CMK (cell line): ENCODE measurements around the gene SPAG17.

Experiments
- DNase-seq: peaks from one replicate; pipeline ENCODE4 v3.0.0-alpha.2; 2010; ENCODE audit warnings: low read depth

Gene SPAG17

DNA sequence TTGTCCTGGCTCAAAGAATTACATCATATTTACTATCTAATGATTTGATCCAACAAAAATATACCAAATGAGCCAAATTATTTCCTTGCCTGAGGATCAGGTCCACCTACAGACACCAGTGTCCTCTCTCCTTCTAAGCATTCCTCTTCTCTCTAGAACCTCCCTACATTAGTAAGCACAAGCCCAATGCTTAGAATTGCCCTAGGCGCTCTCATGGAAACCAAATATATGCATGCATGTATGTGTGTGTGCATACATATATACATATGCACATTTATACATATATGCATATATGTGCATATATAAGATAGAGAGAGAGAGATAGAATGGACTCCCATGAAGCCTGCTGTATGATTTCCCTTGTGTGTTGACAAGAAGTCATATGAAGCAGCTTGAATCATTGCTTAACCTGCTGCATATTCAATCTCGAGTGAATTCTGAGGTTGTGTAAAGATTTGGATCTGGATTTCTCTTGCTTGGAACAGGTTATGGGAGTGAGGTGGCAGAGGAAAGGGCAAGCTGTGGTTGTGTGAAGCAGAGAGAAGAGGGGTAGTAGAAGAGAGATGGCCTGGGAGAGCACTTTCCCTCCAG, 66.1 kb downstream of the SPAG17 start:
- DNase-seq, result no peak

DNA sequence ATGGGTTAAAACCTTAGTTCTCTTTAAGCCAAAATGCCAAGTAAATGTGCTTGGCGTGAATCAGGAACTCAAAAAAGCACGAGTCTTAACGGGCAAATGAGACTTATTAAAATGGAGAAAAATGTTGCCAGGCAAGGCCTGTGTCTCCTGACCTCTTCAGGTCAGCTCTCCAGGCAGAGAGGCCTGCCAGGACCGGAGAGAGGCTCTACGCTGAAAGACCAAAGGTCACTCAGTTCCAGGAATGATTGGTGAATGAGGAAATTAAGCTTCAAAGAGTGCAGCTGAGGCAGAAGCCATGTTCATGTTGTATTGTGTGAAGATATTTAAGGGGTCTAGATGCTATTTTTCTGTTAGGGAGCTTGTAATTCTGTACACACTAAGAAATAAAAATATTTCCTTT, 66.6 kb downstream of the SPAG17 start:
- no peak for DNase-seq

DNA sequence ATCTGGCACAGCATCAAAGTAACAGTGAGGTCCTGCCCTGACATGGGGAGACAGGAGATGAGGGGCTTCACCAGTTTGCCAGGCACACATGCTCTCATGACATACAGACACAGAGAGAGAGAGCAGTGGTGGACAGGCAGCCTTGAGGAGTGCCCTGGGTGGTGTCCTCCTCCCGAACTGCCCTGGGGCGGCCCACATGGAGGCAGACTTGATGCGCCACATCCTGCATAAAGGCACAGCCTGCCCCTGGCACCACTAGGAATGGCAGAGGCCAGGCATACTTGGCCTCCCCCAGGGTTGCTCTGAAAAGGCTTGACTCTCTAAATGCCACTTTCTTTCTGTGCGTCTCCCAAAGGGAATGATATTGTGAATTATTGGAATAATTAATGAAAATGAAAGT, 67.5 kb downstream of the SPAG17 start:
- DNase-seq, result no peak

DNA sequence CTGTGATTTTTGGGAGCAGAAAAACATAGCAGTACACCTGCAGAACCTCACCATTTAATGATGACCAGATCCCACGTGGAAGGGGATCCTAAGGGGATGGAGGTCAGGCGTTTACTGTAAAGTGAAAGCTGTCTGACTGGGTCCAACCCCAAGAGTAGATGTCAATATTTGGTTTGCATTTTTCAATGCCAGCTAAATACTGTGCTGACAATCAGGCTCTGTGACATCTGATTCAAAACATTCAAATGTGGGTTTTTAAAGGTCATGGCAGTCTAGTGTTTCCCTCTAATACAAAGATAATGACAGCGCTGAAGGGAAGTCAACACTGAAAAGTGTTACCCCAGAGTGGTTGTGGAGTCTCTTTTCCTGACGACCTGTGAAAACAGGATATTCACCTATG, 68.1 kb downstream of the SPAG17 start:
- no peak for DNase-seq

DNA sequence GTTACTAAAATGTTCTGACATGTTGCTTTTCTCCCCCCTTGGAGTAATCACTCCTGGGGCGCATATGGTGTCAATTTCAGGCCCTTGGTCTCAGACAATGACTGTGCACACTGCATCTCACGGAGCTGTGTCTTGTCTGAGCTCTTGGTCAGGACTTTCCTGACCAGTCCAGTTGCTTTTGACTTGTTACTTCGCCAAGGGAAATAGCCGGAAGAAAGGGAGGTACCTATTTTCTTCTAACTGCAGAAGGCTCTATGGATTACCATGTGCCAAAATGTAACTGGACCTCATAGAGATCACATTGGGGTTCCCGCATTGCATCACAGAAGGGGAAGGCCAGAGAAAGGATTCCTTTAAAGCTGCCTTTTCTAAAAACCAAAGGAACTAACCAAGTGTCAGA, 68.6 kb downstream of the SPAG17 start:
- no peak for DNase-seq

DNA sequence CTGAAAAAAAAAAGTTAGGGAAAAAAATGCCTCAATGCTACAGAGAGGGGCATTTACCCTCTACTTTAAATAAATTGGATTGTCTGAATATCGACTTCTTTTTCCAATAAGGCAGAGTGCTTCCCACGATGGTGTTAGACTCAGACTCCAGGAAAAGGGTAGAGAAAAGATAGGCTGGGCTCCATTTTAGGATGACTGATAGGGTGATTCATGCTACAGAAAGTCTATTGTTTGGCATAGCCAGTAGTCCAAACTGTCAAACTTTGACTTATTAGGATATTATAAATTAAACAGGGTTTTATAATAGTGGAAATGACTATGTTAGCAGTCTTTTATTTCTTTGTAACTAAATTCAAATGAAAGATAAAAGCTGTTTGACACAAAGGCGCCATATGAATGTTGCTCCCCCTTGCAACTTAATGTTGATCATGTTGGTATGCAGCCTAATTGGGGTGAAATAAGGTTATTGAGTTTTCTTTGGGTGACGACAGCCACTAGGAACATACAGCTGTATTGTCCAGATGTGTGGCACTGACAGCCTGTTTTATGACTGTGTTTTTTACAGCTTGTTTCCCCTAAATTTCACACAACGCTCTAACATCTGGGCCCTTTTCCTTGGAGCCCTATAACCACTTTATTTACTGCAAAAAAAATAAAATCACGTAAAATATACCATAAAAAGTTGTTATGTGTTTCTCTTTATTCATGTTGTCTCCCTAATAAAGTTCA, 69.3 kb downstream of the SPAG17 start:
- no peak for DNase-seq

DNA sequence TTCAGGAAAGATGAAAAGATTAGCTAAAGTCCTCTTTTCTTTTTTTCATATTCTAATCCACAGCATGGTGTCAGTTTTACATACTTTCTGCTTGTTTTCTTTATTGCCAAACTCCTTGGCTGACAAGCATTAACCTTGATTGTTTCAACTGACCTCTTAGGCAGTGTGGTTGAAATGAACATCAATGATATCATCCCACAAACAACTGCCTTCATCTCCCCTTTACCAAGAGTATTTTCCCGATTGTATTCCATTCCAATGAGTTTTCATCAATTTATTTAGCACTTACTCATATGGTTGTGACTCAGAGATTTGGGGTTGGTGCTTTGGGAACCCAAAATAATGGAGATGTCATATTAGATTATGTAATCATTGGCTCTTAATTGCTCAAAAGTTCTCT, 71.8 kb downstream of the SPAG17 start:
- no peak for DNase-seq

DNA sequence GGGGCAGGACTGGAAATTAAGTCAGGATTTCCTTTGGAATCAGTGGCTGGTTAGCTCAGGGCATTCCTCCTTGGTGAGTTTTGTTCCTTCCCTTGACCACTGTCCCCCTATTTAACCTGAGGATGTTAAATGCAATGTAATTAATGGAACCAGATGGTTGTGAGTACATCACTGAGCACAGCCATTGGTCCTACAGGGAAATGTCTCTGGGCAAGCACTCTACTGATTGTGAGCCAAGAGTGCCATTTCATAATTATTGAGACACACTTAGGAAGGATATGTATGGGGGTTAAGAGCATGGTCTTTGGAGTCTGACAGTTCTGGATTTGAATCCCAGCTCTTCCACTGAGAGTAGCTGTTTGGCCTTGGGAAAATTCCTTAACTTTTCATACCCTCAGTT, 74.4 kb downstream of the SPAG17 start:
- no peak for DNase-seq

DNA sequence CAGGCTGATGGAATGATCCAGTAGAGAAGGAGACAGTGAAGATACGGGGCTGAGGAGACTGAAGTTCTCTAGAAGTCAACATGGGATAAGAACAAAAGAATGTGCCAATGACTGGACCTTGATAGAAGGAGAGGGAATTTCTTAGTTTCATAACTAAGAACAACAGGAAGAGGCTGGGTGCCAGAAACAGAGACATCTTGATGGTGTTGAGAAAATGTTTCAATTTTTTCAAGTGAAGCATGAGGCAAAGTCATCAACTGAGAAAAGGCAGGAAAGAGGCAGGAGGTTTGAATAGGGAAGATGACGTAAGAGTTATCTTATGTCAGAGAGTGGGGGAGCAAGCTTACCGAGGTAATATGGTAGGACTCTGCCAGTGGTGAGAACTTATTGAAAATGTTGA, 80.1 kb downstream of the SPAG17 start:
- DNase-seq, result no peak

DNA sequence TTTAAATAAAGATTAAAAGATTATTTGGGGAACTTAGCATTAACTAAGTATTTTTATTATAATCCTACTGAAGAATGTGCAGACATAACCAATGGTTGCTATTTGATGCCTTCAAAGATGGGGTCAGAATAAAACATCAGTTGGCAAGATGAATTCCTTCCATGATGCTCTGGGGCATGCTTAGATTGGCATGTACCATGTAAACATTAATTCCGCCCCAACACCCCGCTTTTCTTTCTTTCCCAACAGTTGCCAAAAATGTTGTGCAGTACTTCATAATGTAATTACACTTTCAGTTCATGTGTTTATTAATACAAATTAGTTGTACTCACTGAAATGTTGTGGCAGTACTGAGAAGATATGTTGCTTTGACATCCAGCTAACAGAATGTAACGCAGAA, 82.6 kb downstream of the SPAG17 start:
- no peak for DNase-seq

DNA sequence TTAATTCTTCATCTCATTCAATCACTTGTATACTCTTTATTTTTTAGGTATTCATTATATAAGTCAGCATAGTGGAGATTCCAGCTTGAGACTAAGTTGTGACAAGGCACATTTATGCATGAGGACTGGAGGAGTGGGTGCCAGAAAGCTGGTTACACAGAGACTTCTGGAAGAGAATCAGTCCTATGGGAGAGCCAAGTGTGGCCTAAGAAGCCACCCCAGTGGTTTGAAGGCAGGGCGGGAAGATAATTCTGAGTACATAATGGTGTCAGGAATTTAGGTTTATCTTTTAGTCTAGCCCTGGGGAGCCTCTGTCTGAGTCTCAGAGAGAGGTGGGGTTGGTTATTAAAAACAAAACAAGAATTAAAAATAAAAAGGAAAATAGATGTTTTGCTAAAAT, 83.0 kb downstream of the SPAG17 start:
- no peak for DNase-seq

DNA sequence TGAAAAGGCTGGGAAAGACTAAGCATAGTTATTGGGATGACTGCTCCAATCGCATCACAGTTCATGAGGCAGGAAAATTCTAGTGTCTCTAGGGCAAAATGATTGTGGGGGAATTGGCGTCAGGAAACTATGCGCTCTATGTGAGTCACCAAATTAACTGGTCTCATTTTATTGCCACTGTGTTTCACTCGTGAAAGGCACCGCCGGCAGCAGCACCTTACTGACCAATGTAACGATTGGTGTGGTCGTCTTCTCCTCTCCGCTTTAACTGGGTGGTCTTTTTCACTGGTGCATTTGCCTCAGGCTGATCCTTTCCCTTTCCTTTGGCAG, 83.5 kb downstream of the SPAG17 start:
- no peak for DNase-seq

DNA sequence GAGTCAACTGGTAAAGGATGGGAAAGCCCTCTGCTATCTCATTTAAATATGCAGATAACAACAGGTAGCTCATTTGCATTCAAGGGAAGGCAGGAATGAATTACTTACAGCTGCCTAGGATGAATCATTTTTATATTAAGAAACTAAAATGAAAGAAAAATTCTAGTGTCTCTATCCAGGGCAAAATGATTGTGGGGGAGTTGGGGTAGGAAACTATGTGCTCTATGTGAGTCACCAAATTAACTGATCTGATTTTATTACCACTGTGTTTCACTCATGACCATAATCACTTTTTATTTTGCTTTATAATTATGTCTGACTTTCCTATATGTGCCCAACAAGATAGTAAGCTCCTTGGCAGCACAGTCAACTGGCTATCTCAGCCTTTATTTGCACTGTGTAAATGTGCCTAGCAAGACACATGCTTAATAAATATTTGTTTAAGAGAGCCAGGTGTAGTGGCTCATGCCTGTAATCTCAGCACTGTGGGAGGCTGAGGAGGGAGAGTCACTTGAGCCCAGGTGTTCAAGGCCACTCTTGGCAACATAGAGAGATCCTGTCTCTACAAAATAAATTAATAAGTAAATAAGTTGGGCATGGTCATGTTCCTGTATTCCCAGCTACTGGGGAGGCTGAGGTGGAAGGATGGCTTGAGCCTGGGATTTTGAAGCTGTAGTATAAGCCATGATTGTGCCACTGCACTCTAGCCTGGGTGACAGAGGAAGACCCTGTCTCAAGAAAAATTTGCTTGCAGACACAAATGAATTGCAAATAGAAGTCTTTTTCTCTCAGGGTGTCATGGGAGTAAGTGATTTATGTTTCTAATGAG, 84.1 kb downstream of the SPAG17 start:
- DNase-seq, result no peak

DNA sequence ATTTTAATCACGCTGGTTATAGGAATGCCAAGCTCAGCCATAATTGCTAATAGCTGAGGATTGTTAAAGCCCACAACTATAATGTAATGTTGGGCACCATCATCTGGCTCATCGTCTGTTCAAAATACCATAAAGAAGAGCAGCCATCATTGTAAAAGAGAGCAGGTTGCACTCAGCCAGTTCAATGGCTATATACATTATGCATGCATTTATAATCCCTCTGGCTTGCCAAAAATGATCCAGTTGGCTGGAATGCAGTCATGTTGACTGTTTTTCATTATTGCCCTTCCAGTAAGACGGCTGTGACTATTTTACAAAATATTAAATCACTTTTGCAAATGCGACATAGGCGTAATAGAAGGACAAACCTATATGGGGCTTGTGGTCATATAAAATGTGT, 85.3 kb downstream of the SPAG17 start:
- no peak for DNase-seq

DNA sequence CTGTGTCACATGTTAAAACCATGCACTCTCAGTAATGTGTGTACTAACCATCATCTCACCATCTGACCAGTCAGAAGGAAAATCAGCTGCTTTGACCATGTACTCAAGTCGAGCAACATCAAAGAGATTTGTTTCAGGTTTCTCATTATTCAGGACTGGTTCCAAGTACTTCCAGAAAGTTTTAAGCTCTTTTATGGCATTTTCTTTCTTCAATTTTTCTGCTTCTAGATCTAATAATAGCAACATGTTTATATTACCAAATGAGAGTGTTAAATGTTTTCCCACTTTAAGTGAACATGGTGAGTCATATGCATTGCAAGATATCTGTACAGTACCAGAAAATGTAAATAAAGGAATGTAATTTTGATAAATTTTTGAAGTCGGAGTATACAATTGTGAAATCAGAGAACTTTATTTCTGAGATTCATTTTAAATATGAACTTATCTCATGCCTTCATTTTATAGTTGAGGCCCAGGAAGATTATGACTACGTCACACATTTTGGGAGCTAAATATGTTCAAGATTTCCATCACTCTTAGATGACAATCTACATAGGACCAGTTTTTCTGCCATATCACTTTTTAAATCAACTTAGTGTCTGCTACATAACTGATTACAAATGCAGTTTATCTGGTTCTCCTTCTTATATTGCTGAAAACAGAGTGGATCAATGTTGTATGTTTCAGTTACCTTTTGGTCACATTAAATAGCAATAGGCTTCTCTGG, 87.2 kb downstream of the SPAG17 start:
- no peak for DNase-seq

DNA sequence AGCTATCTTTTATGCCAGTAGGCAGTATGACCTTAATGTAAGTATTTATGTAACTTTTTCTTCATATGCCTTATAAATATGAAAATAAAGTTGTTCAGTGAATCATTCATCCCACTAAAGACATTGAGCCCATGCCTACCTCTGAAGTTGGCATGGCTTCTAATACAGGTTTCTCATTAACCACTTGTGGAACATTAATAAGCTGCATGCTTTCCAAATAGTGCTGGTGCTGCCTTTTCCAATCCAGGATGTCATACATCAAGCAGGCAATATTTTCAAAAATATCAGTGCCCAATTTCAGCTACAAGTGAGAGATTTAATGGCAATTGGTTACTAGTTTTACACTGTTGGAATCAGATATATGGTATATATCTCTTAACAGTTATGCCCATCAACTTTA, 92.0 kb downstream of the SPAG17 start:
- DNase-seq, result no peak

DNA sequence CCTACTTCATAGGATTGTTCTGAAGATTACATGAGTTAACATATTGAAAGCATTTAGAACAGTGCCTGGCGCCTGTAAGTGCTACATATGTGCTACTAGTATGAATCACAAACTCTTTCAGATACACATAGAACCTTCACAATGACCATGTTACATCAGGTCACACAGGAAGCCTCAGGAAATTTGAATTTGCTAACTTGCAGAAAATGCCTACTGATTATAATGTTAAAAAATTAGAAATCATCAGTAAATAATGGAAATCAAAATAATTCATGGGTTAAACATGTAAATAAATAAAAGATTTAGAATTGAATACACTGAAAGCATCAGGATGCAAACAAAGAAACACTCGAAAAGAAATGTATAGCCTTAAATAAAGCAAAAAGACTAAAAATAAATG, 94.9 kb downstream of the SPAG17 start:
- DNase-seq, result no peak

DNA sequence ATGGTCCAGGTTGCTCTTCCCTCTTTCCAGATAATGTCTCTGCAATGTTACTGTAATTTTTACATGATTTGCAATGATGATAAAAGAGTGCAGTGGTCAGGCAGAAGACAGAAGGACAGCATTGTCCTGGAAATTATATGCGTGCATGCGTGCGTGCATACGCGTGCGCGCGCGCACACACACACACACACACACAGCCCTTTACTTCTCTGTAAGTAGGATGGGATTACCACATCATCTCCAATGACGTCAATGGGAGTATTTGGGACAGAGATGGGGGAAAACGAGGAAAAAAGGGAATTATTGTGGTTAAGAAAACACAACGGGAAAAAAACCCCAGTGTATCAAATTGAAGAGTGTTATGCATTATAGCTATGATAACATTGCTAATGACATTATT, 99.7 kb downstream of the SPAG17 start:
- no peak for DNase-seq

DNA sequence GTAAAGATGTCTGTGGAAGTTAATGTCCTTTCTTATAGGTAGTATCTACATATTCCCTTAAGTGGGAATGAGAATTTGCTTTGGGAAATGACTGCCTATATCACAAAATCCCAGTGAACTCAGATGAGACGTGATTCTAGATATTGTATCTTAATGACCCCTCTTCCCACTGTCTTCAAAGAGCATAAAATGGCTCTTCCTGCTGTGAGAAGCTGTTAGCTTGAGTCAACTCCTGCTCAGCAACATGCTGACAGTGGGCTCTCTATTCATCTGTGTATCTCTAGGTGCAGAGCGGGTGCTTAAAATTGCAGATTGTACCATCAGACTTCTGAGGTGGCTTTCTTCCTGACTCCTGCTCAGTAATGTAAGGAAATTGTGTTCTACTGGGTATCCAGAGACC, 100.6 kb downstream of the SPAG17 start:
- DNase-seq, result no peak

DNA sequence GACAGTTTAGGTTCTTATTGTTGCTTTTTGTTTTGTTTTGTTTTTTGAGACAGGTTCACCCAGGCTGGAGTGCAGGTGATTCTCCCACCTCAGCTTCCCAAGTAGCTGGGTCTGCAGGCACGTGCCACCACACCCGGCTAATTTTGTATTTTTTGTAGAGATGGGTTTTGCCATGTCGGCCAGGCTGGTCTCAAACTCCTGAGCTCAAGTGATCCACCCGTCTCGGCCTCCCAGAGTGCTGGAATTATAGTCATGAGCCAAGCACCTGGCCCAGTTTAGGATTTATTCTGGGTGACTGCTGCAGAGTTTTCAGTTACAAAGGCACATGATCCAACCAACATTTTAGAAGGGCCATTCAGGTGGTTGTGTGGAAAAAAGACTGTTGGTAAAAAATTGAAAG, 102.0 kb downstream of the SPAG17 start:
- DNase-seq, result no peak

DNA sequence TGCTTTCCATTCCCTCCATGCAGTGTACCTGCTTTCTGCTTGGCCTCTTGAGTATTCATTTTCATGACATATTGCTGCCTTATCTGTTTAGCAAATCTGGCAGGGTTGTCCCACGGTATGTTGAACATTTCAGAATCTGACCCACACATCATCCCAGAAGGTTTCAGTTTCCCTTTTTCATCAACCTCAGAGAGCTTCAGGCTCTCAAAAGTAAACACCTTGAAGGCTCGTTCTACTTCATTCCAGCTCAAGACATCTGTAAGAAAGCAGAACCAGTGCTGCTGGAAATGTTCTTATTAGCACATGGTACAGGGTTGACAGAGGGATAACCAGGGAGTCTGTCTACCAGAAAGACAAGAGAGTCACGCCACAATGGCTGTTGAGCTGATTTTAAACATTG, 103.6 kb downstream of the SPAG17 start:
- DNase-seq, result no peak

DNA sequence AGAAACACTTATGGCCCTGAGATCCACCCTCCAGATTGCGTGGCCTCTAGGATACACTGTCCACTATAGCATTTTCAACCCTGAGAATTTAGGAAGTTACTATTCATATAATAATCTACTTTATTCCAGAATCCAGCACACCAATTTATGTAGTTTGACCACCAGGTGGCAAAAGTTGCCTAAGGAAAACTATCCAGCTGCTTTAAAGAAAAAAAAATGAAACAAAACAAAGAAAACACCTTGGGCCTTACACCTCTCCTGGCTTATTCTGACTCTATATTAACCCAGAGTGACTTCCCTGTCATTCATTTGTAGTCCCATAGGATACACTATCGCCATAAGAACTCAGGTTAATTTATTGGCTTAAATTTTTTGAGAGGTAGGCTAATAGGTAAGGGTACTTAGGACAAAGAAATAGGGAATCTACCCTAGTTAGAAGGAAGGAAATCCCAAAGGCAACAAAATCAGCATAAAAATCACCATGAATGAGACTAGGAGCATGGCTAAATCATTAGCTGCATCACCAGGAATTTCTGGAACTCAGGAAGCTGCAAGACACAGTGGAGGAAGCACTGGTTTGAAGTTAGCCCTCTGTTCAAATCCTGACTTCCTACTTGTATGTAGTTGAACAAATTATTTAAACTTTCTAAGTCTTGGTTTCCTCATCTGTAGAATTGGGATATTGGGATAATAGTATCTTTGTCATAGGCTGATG, 107.5 kb downstream of the SPAG17 start:
- DNase-seq, result no peak
